HCT116 (cell line): Measurements from ENCODE around the gene C2CD2L.

ENCODE experiments used
- CTCF ChIP-seq, 3 experiments: fragments of 200-600 bp in 1 of 3; sonication (generic) in 1 of 3; IDR thresholded peaks in 2 of 3; conservative IDR thresholded peaks in 1 of 3; 2 replicates each; pipeline ENCODE4 v1.5.1; 2012 to 2017; ENCODE audit warnings: low read depth in 2 of 3, low read length in 2 of 3, antibody characterized with exemption in 1 of 3, borderline replicate concordance in 1 of 3, control low read depth in 1 of 3, mild to moderate bottlenecking in 1 of 3, mixed read lengths in 1 of 3, mixed run types in 1 of 3, moderate library complexity in 1 of 3; ENCODE audit not compliant: insufficient read depth in 1 of 3
- EZH2phosphoT487 ChIP-seq: fragments of 200-600 bp; IDR thresholded peaks from 2 replicates; pipeline ENCODE4 v1.6.1; 2018; ENCODE audit warnings: antibody characterized with exemption, borderline replicate concordance
- FOSL1 ChIP-seq: IDR thresholded peaks from 2 replicates; pipeline ENCODE4 v1.6.1; 2012; ENCODE audit warnings: low read depth
- JUND ChIP-seq: IDR thresholded peaks from 2 replicates; pipeline ENCODE4 v1.6.1; 2012
- MAX ChIP-seq: IDR thresholded peaks from 2 replicates; pipeline ENCODE4 v1.6.1; 2012
- POLR2A ChIP-seq: IDR thresholded peaks from 2 replicates; pipeline ENCODE4 v1.7.0; 2011; ENCODE audit warnings: borderline replicate concordance; ENCODE audit not compliant: insufficient read depth, insufficient read length; ENCODE audit errors: extremely low read depth
- REST ChIP-seq: IDR thresholded peaks from 2 replicates; pipeline ENCODE4 v1.6.1; 2012; ENCODE audit warnings: low read depth
- TCF7L2 ChIP-seq: IDR thresholded peaks from 2 replicates; pipeline ENCODE4 v1.7.0; 2011; ENCODE audit warnings: borderline replicate concordance, inconsistent platforms; ENCODE audit not compliant: insufficient read depth, insufficient read length; ENCODE audit errors: extremely low read depth
- YY1 ChIP-seq: IDR thresholded peaks from 2 replicates; pipeline ENCODE4 v1.6.1; 2011; ENCODE audit warnings: low read length, low read depth, moderate library complexity, mild to moderate bottlenecking; ENCODE audit not compliant: insufficient replicate concordance; ENCODE audit errors: extremely low read depth
- ZNF274 ChIP-seq: fragments of 200-500 bp; sonication (Bioruptor generic); IDR thresholded peaks from 2 replicates; pipeline ENCODE4 v1.6.1; 2014; ENCODE audit warnings: mild to moderate bottlenecking, low read depth, low read length, inconsistent platforms

DNA sequence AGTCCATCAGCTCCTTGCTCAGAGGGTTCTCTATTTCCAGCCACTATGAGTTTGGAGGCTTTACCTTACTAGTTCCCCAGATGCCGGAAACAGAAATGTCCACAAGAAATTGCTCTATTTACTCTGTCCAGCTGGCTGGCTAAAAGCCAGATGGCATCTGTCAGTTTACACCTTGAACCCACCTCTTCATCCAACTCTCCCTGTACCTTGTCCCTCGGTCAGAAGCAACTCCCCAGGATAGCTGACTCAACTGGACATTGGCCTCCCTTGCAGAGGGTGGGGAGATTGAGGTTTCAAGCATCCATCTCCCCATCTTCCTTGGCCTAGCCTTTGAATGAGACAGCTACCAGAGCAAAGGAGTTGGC, 1.7 kb downstream of the C2CD2L start:
- TF ChIP-seq CTCF (IDR thresholded peaks at IDR 0.05 in 2 of 3, conservative IDR thresholded peaks at IDR 0.05 in 1 of 3; ENCODE audit: borderline replicate concordance in 1 of 3, insufficient read depth in 1 of 3, low read depth in 2 of 3, low read length in 2 of 3) (no peak), POLR2A (no peak), JUND (no peak), MAX (no peak), ZNF274 (no peak), EZH2phosphoT487 (no peak), TCF7L2 (no peak), YY1 (no peak), REST (no peak), FOSL1 (no peak)
